HG02852 (cell line): Measurements from ENCODE around the gene PLD4.

ENCODE experiments used
- ATAC-seq: cut with Tn5 transposase; IDR thresholded peaks from one replicate; pipeline ENCODE4 v1.9.1; 2021; ENCODE audit warnings: mild to moderate bottlenecking, moderate library complexity; ENCODE audit not compliant: unreplicated experiment

The PLD4 gene

GRCh38 chr14:104927432-104927816 is 2.7 kb downstream of the PLD4 start:
- ATAC-seq, result no peak

GRCh38 chr14:104927901-104928300 is 3.2 kb downstream of the PLD4 start:
- no peak for ATAC-seq

- no peak for ATAC-seq
These were observed 3.9 kb downstream of the PLD4 start for GRCh38 chr14:104928391-104929133.

GRCh38 chr14:104929268-104930230 is 4.9 kb downstream of the PLD4 start:
- no peak for ATAC-seq

GRCh38 chr14:104930526-104931303 is 6.0 kb downstream of the PLD4 start:
- ATAC-seq, result no peak

GRCh38 chr14:104931304-104931770 is 6.7 kb downstream of the PLD4 start:
- no peak for ATAC-seq

GRCh38 chr14:104931771-104932675 is 7.3 kb downstream of the PLD4 start:
- ATAC-seq, result no peak

GRCh38 chr14:104932676-104933631 is 8.3 kb downstream of the PLD4 start:
- no peak for ATAC-seq

- ATAC-seq, result no peak
These were observed 9.4 kb downstream of the PLD4 start for GRCh38 chr14:104933746-104934733.

- ATAC-seq, result no peak
These were observed 10.5 kb downstream of the PLD4 start for GRCh38 chr14:104935026-104935650.

- ATAC-seq, result no peak
These were observed 11.3 kb downstream of the PLD4 start for GRCh38 chr14:104935955-104936354.

GRCh38 chr14:104936361-104937155 is 11.9 kb downstream of the PLD4 start:
- no peak for ATAC-seq

GRCh38 chr14:104937161-104937560 is 12.5 kb downstream of the PLD4 start:
- ATAC-seq, result no peak

GRCh38 chr14:104937694-104938365 is 13.2 kb downstream of the PLD4 start:
- no peak for ATAC-seq

- ATAC-seq, result no peak
These were observed 13.8 kb downstream of the PLD4 start for GRCh38 chr14:104938436-104938835.

GRCh38 chr14:104938960-104939359 is 14.3 kb downstream of the PLD4 start:
- no peak for ATAC-seq
